GM21447 (cell line): Measurements from ENCODE around the gene OVCA2.
"Not testable (repeated sequence)": the region's sequence is repeated elsewhere in the genome, so short reads cannot be mapped to it uniquely, and the experiment has no call there.

Experiments used
- ATAC-seq: cut with Tn5 transposase; IDR thresholded peaks from one replicate; pipeline ENCODE4 v1.9.1; 2021; ENCODE audit not compliant: unreplicated experiment

OVCA2 gene

GRCh38 chr17:2013220-2013993, 28.4 kb upstream of the OVCA2 start:
- ATAC-seq = not testable (repeated sequence)

- no peak for ATAC-seq
Measured at GRCh38 chr17:2013994-2014317, 27.9 kb upstream of the OVCA2 start.

- no peak for ATAC-seq
Measured at GRCh38 chr17:2015314-2015713, 26.5 kb upstream of the OVCA2 start.

GRCh38 chr17:2016494-2016893, 25.3 kb upstream of the OVCA2 start:
- ATAC-seq = no peak

- ATAC-seq = no peak
Measured at GRCh38 chr17:2017274-2017941, 24.4 kb upstream of the OVCA2 start.

GRCh38 chr17:2018716-2019510, 22.9 kb upstream of the OVCA2 start:
- no peak for ATAC-seq

- no peak for ATAC-seq
Measured at GRCh38 chr17:2019723-2020122, 22.1 kb upstream of the OVCA2 start.

GRCh38 chr17:2020721-2021120, 21.1 kb upstream of the OVCA2 start:
- ATAC-seq = no peak

- ATAC-seq = no peak
Measured at GRCh38 chr17:2022647-2023240, 19.1 kb upstream of the OVCA2 start.

- ATAC-seq = no peak
Measured at GRCh38 chr17:2023256-2023655, 18.6 kb upstream of the OVCA2 start.

GRCh38 chr17:2023692-2024571, 17.9 kb upstream of the OVCA2 start:
- ATAC-seq = no peak

- no peak for ATAC-seq
Measured at GRCh38 chr17:2024572-2025219, 17.1 kb upstream of the OVCA2 start.

- no peak for ATAC-seq
Measured at GRCh38 chr17:2025220-2025621, 16.6 kb upstream of the OVCA2 start, which contains the start of gene RTN4RL1. RTN4RL1 (minus strand) TSS chr17:2025334; CDS start chr17:2024865, 469 bp downstream.

- no peak for ATAC-seq
Measured at GRCh38 chr17:2025622-2026309, 16.1 kb upstream of the OVCA2 start.

- no peak for ATAC-seq
Measured at GRCh38 chr17:2027528-2028233, 14.1 kb upstream of the OVCA2 start.

GRCh38 chr17:2028234-2028614, 13.6 kb upstream of the OVCA2 start:
- ATAC-seq = no peak

GRCh38 chr17:2028737-2029136, 13.1 kb upstream of the OVCA2 start:
- no peak for ATAC-seq

- peak; percentile 80 for ATAC-seq
Measured at GRCh38 chr17:2029911-2030778, 11.7 kb upstream of the OVCA2 start, which contains the start of gene DPH1. DPH1 (plus strand) TSS chr17:2030153; CDS start chr17:2030170, 17 bp downstream.
